Psoas muscle (tissue), 8 donors: ENCODE results near the gene NMRK2. TPM values are rescaled to one million over a fixed set of nuclear protein-coding genes. Genes with fewer than 3 reads are reported as not detected.

Source experiments
- ATAC-seq, 4 donors: fragments of 200-7000 bp; cut with Tn5 transposase; one replicate each; pipeline ENCODE4 v1.9.1; 2020; ENCODE audit warnings: moderate library complexity in 3 of 4, mild to moderate bottlenecking in 2 of 4
- DNase-seq, 2 donors: peaks; one replicate each; pipeline ENCODE4 v3.0.0-alpha.2; 2020
- H3K27ac ChIP-seq: fragments of 200-600 bp; one replicate; pipeline ENCODE4 v1.8.0; 2022
- H3K27me3 ChIP-seq, 3 donors: fragments of 200-600 bp in 1 of 3; one replicate each; pipeline versions ENCODE4 v1.6.1 to v1.8.0; 2013 to 2022; ENCODE audit warnings: low read length in 2 of 3, mild to moderate bottlenecking in 2 of 3, moderate library complexity in 1 of 3; ENCODE audit not compliant: insufficient read depth in 3 of 3
- H3K36me3 ChIP-seq, 2 donors: fragments of 200-600 bp in 1 of 2; one replicate each; pipeline versions ENCODE4 v1.6.1 to v1.8.0; 2013 to 2022; ENCODE audit warnings: low read depth in 1 of 2, mild to moderate bottlenecking in 1 of 2, moderate library complexity in 1 of 2; ENCODE audit not compliant: insufficient read depth in 1 of 2
- H3K4me1 ChIP-seq: fragments of 200-600 bp; one replicate; pipeline ENCODE4 v1.8.0; 2022
- H3K4me3 ChIP-seq: fragments of 200-600 bp; one replicate; pipeline ENCODE4 v1.8.0; 2022; ENCODE audit warnings: mild to moderate bottlenecking
- H3K9me3 ChIP-seq: fragments of 200-600 bp; one replicate; pipeline ENCODE4 v1.8.0; 2022
- WGBS, 3 donors: extraction: QIAGEN DNeasy Blood & Tissue Kit; methylation state at CpG; one replicate each; pipeline versions ENCODE4 v1.1.6 to v1.1.7; 2013; 5-methylcytosine and 5-hydroxymethylcytosine counted together
- intact Hi-C, 2 donors: fragments of 100-400 bp; cut with DNase I; formaldehyde crosslinking; loops; one replicate each; pipeline versions ENCODE4 v1.11.0 to v1.14.2; 2022
- polyA plus RNA-seq, 3 donors: library from polyadenylated mRNA; stranded (reverse); fragments of 200-250 nt; gene quantifications; one replicate each; pipeline ENCODE4 v1.2.3, GENCODE V29; 2013
- total RNA-seq, 4 donors: library from RNA; stranded (reverse); fragmentation: NEBNext Ultra II Directional in 2 of 4; extraction: Animal tissue kit (Norgen Biotek cat#: 25700) in 2 of 4; gene quantifications; one replicate each; pipeline versions ENCODE4 v1.2.1 to v1.2.4, GENCODE V29; 2021 to 2023
- TF ChIP-seq, protein P1 (sequence below): fragments of 200-600 bp; IDR thresholded peaks from one replicate; pipeline ENCODE4 v1.8.0; 2022; ENCODE audit warnings: antibody characterized with exemption
- donor health status: healthy with polysubstance abuse.
- donor health status: DM: no; HTN: no; CAD: no; lungs with moderate emphysema.
- donor health status: Bipolar disorder and iron deficiency.
- donor health status: healthy.
- donor health status: DM: yes; HTN: yes; CAD: no.
- donor health status: DM: no; HTN: no; CAD: no.
- donor health status: DM: no; HTN: no; CAD: no.
- donor health status: DM: yes; HTN: yes; CAD: no.

NMRK2 gene
- total and polyA plus RNA-seq, 7 donors, result 9.0 to 755 (median 94.5) TPM

DNA sequence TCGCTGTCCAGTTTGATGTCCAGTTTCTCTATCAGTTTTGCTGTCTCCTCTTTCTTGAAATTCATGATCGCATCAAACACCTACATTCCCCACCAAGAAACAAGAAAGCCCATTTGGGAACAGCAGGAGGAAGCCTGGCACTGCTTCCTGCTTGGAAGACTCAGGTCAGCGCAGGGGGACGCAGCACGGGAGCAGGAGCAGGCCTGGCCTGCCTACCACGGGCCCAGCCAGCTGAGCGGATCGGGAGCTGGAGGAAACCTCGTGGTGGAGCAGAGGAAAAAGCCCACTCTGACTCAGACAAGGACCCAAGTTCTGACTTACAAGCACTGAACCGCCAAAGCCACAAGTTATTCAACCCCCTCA, 48.5 kb downstream of the NMRK2 start:
- TF ChIP-seq, protein P1, sequence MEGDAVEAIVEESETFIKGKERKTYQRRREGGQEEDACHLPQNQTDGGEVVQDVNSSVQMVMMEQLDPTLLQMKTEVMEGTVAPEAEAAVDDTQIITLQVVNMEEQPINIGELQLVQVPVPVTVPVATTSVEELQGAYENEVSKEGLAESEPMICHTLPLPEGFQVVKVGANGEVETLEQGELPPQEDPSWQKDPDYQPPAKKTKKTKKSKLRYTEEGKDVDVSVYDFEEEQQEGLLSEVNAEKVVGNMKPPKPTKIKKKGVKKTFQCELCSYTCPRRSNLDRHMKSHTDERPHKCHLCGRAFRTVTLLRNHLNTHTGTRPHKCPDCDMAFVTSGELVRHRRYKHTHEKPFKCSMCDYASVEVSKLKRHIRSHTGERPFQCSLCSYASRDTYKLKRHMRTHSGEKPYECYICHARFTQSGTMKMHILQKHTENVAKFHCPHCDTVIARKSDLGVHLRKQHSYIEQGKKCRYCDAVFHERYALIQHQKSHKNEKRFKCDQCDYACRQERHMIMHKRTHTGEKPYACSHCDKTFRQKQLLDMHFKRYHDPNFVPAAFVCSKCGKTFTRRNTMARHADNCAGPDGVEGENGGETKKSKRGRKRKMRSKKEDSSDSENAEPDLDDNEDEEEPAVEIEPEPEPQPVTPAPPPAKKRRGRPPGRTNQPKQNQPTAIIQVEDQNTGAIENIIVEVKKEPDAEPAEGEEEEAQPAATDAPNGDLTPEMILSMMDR, result no peak
- peaks cover 40 to 83% of the 10 kb centered on the region in 2 donors for H3K36me3 ChIP-seq
- intact Hi-C loops, result loop anchor here in 1 of 2 donors (5.0 to 10.0 kb wide), 2 partner anchors 81 to 223 kb away; no protein-coding TSS in a partner anchor
- no peaks in the 10 kb centered on the region for H3K9me3 ChIP-seq
- ATAC-seq (no peak), DNase-seq (no peak)
- H3K4me3 ChIP-seq, result no peak overlapping the region
- peaks cover 33% of the 10 kb centered on the region for H3K4me1 ChIP-seq
- WGBS, 3 donors, result 86 to 90% (median 87%) methylated on average over 10 of the region's 10 CpGs
- peak overlapping the region; percentile 21 for H3K27ac ChIP-seq
- H3K27me3 ChIP-seq, result no peaks in the 10 kb centered on the region

- Histone ChIP-seq H3K27ac (peak overlapping the region; percentile 95), H3K9me3 (no peaks in the 10 kb centered on the region), H3K27me3 (no peaks in the 10 kb centered on the region), H3K36me3 (peaks cover 40 to 76% of the 10 kb centered on the region in 2 donors), H3K4me3 (peak overlapping the region; percentile 91), H3K4me1 (peaks cover 37% of the 10 kb centered on the region)
- 80 to 81% (median 80%) methylated on average over 39 of the region's 39 CpGs for WGBS, 3 donors
- no peak for ATAC-seq
- intact Hi-C loops, result loop anchor here in 1 of 2 donors (5.0 to 10.0 kb wide), 2 partner anchors 80 to 223 kb away; no protein-coding TSS in a partner anchor
- TF ChIP-seq, protein P1, result no peak
- DNase-seq, result peak in 1 of 2 donors; percentile 24
Measured at GRCh38 chr19:3981736-3982681, 49.1 kb downstream of the NMRK2 start.

DNA sequence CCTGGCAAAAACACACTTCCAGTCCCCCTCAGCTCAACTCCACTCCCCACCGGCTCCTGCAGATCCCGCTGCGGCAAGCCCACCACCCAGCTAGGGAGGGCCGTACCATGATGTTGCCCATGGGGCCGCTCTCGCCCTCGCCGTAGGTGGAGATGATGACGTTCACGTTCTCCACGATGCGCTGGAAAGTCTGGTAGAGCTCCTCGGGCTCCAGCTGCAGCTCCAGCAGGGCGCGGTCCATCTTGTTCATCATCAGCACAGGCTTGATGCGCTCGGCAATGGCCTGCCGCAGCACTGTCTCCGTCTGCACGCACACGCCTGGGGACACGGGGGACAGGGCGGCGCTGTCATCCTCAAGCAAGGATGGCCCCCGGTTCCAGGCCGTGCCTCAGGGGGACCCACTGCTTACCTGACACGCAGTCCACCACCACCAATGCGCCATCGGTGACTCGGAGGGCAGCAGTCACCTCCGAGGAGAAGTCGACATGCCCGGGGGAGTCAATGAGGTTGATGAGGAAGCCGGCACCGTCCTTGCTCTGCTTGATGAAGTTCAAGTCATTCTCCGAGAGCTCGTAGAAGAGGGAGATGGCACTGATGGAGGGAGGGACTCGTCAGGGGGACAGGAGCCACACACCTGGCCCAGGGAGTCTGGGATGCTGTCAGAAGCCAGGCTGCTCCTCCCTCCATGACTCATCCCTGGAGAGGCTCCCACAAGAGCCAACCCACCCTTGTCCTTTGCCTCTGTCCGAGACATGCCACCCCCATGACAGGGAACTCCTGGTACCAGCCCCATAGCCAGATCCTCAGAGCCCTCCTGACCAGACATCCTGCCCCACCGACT, 50.1 kb downstream of the NMRK2 start:
- Histone ChIP-seq H3K4me3 (peak overlapping the region; percentile 91), H3K4me1 (peaks cover 44% of the 10 kb centered on the region), H3K9me3 (no peaks in the 10 kb centered on the region), H3K27ac (peak overlapping the region; percentile 95), H3K36me3 (peaks cover 34 to 67% of the 10 kb centered on the region in 2 donors), H3K27me3 (no peaks in the 10 kb centered on the region)
- DNase-seq, result peak; percentile 63 to 82
- peak; percentile 59 to 65 (median 62) for ATAC-seq
- WGBS, 3 donors, result 79 to 82% (median 81%) methylated on average over 40 of the region's 40 CpGs
- TF ChIP-seq, protein P1, result no peak
- intact Hi-C loops, result loop anchor here in 1 of 2 donors (5.0 to 10.0 kb wide), 2 partner anchors 79 to 222 kb away; no protein-coding TSS in a partner anchor

DNA sequence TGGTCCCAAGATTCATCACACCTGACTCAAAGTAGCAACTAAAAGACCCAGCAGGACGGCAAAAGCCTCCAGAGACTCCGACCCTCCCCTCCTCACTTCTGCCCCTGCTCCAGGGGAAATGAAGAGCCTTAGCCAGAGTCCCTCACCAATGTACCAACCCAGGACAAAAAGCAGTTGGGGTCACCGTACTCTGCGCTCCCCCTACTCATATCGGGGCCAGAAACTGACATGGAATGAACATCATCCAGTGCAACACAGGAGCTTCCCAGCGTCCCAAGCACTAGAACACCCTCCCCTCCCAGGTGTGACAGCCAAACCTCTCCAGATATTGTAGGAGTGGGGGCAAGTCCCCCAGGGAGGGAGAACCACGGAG, 50.7 kb downstream of the NMRK2 start:
- WGBS, 3 donors, result 62 to 69% (median 63%) methylated on average over 7 of the region's 7 CpGs
- Histone ChIP-seq H3K27me3 (no peaks in the 10 kb centered on the region), H3K4me3 (peak overlapping the region; percentile 91), H3K36me3 (peaks cover 30 to 61% of the 10 kb centered on the region in 2 donors), H3K9me3 (no peaks in the 10 kb centered on the region), H3K4me1 (peaks cover 44% of the 10 kb centered on the region), H3K27ac (peak overlapping the region; percentile 95)
- DNase-seq, result no peak
- intact Hi-C loops, result loop anchor here in 1 of 2 donors (5.0 to 10.0 kb wide), 2 partner anchors 79 to 221 kb away; no protein-coding TSS in a partner anchor
- ATAC-seq, result no peak
- TF ChIP-seq, protein P1, result no peak
